GM12891 (cell line): ENCODE measurements around the gene PTPRD.

Experiments used
- POLR2A ChIP-seq: IDR thresholded peaks from 2 replicates; pipeline ENCODE4 v1.6.1; 2011; ENCODE audit warnings: low read depth, low read length, control low read depth
- POLR2AphosphoS5 ChIP-seq: IDR thresholded peaks from 2 replicates; pipeline ENCODE4 v1.6.1; 2011; ENCODE audit warnings: low read depth, low read length, control low read depth

DNA sequence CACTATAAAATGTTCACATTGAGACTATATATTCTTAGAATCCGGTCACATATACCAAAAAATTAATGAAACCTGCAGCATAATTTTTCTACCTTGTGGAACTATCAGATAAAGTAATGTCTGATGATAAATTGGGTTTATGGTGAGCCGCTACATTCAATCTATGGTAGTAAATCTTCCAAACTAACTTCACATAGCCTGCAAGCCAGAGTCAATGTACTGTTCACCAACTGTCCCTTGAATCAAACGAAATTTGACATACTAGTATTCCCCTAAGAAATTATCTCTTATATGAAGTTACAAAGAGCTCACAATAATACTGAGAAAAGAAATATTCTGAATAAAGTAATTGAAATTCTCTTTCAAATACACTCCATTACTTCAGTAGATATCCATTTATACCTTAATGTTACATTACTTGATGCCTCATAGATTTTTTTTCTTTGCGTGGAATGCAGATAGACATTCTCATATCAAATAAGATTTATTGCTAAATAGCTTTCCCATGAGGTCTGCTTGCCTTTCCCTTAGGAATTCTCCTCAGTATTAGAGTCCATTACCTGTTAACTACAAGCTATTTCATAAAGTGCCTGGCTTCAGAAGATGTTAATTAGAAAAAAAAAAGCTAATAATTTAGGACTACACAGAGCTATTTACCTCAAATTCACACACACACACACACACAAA lies 169.5 kb downstream of the PTPRD start:
- TF ChIP-seq POLR2AphosphoS5 (no peak), POLR2A (no peak)
